Astrocyte (in vitro differentiated cells and primary cell): ENCODE data around the gene LYL1.

ENCODE experiments used
- CTCF ChIP-seq: IDR thresholded peaks from 2 replicates; pipeline ENCODE4 v1.5.1; 2011; ENCODE audit warnings: low read depth, mild to moderate bottlenecking, inconsistent platforms, low read length, moderate library complexity; ENCODE audit not compliant: insufficient read depth
- EZH2 ChIP-seq: IDR thresholded peaks from 2 replicates; pipeline ENCODE4 v1.6.1; 2012; ENCODE audit warnings: mild to moderate bottlenecking, low read length, inconsistent platforms; ENCODE audit not compliant: insufficient read depth

GRCh38 chr19:13078897-13079541, 23.6 kb downstream of the LYL1 start:
- TF ChIP-seq CTCF = no peak
- TF ChIP-seq EZH2 = no peak
